Measurements from ENCODE around the gene GPS1. TPM values are rescaled to one million over a fixed set of nuclear protein-coding genes. Genes with fewer than 3 reads are reported as not detected.

GPS1 gene
- total RNA-seq, 3 donors from 2014 or later (not counting 1 experiment from before 2014, with no cell fraction given): 78.9 to 87.6 (median 85.3) TPM

DNA sequence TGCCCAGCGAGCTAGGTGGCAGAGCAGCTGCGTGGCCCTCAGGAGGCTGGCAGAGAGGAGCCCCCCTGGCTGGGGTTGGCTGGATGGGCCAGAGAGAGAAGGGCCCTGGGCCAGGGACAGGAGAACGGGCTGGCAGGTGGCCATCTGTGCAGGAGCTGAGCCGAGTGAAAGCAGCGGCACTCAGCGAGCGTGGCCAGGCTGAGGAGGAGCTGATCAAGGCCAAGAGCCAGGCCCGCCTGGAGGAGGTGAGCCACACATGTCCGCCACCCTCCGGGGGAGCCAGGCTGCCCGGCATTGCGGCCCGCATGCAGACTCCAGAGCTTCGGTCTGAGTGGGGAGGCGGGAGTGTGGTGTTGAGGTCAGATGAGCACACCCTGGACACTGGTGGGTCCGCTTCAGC lies 22.3 kb upstream of the GPS1 start:
- DNase-seq (no peak), ATAC-seq (no peak)
- no peak overlapping the region for H3K27ac ChIP-seq (ENCODE audit: low read length)
- peaks cover 0 to 11% of the 10 kb centered on the region in 2 donors for H3K4me1 Mint-ChIP-seq
- no peaks in the 10 kb centered on the region for H3K9me3 ChIP-seq (ENCODE audit: control insufficient read depth, insufficient read depth, low read length)
- H3K27ac Mint-ChIP-seq: no peak overlapping the region
- H3K27me3 ChIP-seq (ENCODE audit: control insufficient read depth, insufficient read depth, low read length): peaks cover 6% of the 10 kb centered on the region
- H3K4me1 ChIP-seq (ENCODE audit: control insufficient read depth, insufficient read depth, low read length): peaks cover 26% of the 10 kb centered on the region
- no peaks in the 10 kb centered on the region for H3K36me3 Mint-ChIP-seq
- H3K4me3 ChIP-seq (ENCODE audit: low read length): no peak overlapping the region
- H3K4me3 Mint-ChIP-seq: peak overlapping the region; percentile 65
- intact Hi-C loops (cut with micrococcal nuclease): no loop called here
- 97% methylated on average over 16 of the region's 16 CpGs for WGBS (ENCODE audit: insufficient coverage)
- no peaks in the 10 kb centered on the region for H3K36me3 ChIP-seq (ENCODE audit: control insufficient read depth, insufficient read depth, low read length)
- H3K9me3 Mint-ChIP-seq: no peaks in the 10 kb centered on the region
- TF ChIP-seq, protein P1, sequence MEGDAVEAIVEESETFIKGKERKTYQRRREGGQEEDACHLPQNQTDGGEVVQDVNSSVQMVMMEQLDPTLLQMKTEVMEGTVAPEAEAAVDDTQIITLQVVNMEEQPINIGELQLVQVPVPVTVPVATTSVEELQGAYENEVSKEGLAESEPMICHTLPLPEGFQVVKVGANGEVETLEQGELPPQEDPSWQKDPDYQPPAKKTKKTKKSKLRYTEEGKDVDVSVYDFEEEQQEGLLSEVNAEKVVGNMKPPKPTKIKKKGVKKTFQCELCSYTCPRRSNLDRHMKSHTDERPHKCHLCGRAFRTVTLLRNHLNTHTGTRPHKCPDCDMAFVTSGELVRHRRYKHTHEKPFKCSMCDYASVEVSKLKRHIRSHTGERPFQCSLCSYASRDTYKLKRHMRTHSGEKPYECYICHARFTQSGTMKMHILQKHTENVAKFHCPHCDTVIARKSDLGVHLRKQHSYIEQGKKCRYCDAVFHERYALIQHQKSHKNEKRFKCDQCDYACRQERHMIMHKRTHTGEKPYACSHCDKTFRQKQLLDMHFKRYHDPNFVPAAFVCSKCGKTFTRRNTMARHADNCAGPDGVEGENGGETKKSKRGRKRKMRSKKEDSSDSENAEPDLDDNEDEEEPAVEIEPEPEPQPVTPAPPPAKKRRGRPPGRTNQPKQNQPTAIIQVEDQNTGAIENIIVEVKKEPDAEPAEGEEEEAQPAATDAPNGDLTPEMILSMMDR (IDR thresholded peaks at IDR 0.05): no peak
- peaks cover 0 to 6% of the 10 kb centered on the region in 2 donors for H3K27me3 Mint-ChIP-seq (ENCODE audit: low read depth in 2 of 2)

DNA sequence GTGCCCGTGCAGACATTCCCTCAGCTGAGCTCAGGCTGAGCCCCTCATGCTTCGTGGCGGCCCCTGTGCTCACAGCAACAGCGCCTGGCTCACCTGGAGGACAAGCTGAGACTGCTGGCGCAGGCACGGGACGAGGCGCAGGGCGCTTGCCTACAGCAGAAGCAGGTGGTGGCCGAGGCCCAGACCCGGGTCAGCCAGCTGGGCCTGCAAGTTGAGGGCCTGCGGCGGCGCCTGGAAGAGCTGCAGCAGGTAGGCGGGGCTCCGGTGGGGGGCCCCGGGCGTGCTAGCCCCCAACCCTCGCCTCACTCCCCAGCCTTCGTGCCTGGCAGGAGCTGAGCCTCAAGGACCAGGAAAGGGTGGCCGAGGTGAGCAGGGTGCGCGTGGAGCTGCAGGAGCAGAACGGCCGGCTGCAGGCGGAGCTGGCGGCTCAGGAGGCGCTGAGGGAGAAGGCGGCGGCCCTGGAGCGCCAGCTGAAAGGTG lies 21.7 kb upstream of the GPS1 start:
- intact Hi-C loops (cut with micrococcal nuclease): loop anchor here (1.0 kb wide), 1 partner anchor 124 kb away; no protein-coding TSS in a partner anchor
- Histone ChIP-seq H3K27me3 (ENCODE audit: control insufficient read depth, insufficient read depth, low read length) (peaks cover 6% of the 10 kb centered on the region), H3K4me3 (ENCODE audit: low read length) (no peak overlapping the region), H3K27ac (ENCODE audit: low read length) (no peak overlapping the region), H3K36me3 (ENCODE audit: control insufficient read depth, insufficient read depth, low read length) (no peaks in the 10 kb centered on the region), H3K9me3 (ENCODE audit: control insufficient read depth, insufficient read depth, low read length) (no peaks in the 10 kb centered on the region), H3K4me1 (ENCODE audit: control insufficient read depth, insufficient read depth, low read length) (peaks cover 22% of the 10 kb centered on the region)
- Mint-ChIP-seq H3K27me3 (ENCODE audit: low read depth in 2 of 2) (peaks cover 0 to 6% of the 10 kb centered on the region in 2 donors), H3K36me3 (no peaks in the 10 kb centered on the region), H3K27ac (peak overlapping the region in 1 of 2 donors; percentile 58), H3K9me3 (no peaks in the 10 kb centered on the region), H3K4me3 (peak overlapping the region; percentile 65), H3K4me1 (peaks cover 0 to 12% of the 10 kb centered on the region in 2 donors)
- 79% methylated on average over 31 of the region's 31 CpGs for WGBS (ENCODE audit: insufficient coverage)
- no peak for DNase-seq
- no peak for ATAC-seq
- TF ChIP-seq, protein P1 (IDR thresholded peaks at IDR 0.05): no peak

DNA sequence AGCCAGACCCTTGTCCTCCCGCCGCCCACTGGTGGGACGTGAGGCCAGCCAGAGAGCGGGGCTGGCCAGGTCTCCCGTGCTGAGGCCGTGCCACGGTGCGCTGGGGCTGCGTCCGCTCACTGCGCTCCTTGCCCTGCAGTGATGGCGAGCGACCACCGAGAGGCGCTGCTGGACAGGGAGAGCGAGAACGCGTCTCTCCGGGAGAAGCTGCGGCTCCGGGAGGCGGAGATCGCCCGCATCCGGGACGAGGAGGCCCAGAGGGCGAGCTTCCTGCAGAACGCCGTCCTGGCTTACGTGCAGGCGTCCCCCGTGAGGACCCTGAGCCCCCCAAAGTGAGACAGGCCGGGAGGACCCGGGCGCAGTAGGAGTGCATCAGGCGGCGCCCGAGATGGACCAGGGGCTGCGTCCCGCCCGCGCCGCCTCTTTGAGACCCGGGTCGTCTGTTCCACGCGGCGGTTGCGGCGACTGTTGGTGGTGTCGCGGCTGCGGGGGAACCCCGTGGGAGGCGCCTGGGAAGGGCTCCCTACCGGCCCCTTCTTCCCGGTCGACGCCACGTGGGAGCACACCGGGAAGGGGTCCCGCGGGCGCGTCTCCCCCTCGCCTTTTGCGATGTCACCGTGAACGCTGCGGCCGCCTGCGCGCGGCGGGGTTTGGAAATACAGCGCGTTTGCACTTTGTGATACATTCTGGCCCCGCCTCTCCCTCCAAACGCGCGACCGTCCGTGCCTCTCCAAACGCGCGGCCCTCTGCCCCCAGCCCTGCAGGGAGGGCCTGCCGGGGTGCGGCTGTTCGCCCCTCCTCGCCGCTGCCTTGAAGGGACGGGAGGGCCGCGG lies 21.0 kb upstream of the GPS1 start:
- H3K4me1 Mint-ChIP-seq: peaks cover 0 to 18% of the 10 kb centered on the region in 2 donors
- peak overlapping the region in 1 of 2 donors; percentile 58 for H3K27ac Mint-ChIP-seq
- H3K9me3 Mint-ChIP-seq: no peaks in the 10 kb centered on the region
- no peaks in the 10 kb centered on the region for H3K36me3 Mint-ChIP-seq
- H3K9me3 ChIP-seq (ENCODE audit: control insufficient read depth, insufficient read depth, low read length): no peaks in the 10 kb centered on the region
- DNase-seq (peak; percentile 75 to 92), ATAC-seq (peak; percentile 88 to 93 (median 92))
- H3K4me3 ChIP-seq (ENCODE audit: low read length): peak overlapping the region; percentile 30
- no peaks in the 10 kb centered on the region for H3K36me3 ChIP-seq (ENCODE audit: control insufficient read depth, insufficient read depth, low read length)
- intact Hi-C loops (cut with micrococcal nuclease): loop anchor here (1.0 kb wide), 1 partner anchor 124 kb away; no protein-coding TSS in a partner anchor
- peaks cover 0 to 6% of the 10 kb centered on the region in 2 donors for H3K27me3 Mint-ChIP-seq (ENCODE audit: low read depth in 2 of 2)
- TF ChIP-seq, protein P1 (IDR thresholded peaks at IDR 0.05): peak; percentile 98
- H3K4me1 ChIP-seq (ENCODE audit: control insufficient read depth, insufficient read depth, low read length): peaks cover 24% of the 10 kb centered on the region
- no peak overlapping the region for H3K27ac ChIP-seq (ENCODE audit: low read length)
- H3K4me3 Mint-ChIP-seq: peak overlapping the region; percentile 93
- WGBS (ENCODE audit: insufficient coverage): 1% methylated on average over 94 of the region's 94 CpGs
- peaks cover 6% of the 10 kb centered on the region for H3K27me3 ChIP-seq (ENCODE audit: control insufficient read depth, insufficient read depth, low read length)
